Measurements from ENCODE around the gene FOXJ1.
"Not testable (repeated sequence)": the region's sequence is repeated elsewhere in the genome, so short reads cannot be mapped to it uniquely, and the experiment has no call there.

The FOXJ1 gene, protein sequence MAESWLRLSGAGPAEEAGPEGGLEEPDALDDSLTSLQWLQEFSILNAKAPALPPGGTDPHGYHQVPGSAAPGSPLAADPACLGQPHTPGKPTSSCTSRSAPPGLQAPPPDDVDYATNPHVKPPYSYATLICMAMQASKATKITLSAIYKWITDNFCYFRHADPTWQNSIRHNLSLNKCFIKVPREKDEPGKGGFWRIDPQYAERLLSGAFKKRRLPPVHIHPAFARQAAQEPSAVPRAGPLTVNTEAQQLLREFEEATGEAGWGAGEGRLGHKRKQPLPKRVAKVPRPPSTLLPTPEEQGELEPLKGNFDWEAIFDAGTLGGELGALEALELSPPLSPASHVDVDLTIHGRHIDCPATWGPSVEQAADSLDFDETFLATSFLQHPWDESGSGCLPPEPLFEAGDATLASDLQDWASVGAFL
- long read RNA-seq, result 0 reads

DNA sequence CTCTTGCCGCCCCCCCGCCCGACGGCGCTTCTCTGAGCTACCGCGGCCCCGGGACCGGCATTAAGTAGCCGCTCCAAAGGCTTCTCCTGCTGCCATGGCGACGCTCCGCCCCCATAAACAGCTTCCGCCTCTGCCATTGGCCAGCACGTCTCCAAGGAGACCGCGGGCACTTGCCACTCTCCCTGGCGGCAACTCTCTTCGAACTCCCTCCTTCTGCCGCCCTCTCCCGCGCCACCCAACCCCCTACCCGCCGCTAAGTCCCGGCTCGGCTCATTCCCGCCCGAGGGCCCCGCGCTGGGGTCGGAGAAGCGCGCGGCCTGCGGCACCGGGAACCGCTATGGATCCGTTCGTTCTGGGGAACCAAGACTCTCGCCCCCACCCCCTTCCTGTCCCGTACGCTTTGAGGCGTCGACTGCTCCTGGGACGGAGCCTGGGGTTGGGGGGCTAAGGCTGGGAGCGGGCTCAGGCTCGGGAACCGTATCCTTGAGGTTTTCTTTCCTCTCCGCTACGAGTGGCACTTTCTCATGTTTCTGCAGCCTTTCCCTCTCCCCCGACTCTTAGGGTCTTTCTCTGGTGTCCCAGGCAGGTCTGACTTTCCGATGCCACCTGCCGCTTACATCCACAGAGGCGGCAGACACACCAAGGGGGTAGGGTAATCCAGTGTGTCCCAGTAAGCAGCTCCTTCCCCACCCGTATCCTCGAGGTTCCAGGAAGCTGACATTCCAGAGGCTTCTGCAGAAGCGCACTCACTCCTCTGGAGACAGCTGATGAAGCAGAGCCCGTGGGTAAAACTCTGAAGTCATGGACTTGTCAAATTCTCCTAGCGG lies at the start of gene FOXJ1:
FOXJ1 (minus strand) TSS at position 34 of the 827 bp plus-strand sequence. CDS start 850 bp downstream, outside the sequence.
- DNase-seq (ENCODE audit: low read depth in 1 of 2, low spot score in 1 of 2), result peak; percentile 84 to 88
- Histone ChIP-seq H3K27me3 (ENCODE audit: insufficient read depth, poor library complexity, severe bottlenecking) (peaks cover 24% of the 10 kb centered on the region), H3K27ac (replicated peaks) (no peak within 1 kb of the TSS)

DNA sequence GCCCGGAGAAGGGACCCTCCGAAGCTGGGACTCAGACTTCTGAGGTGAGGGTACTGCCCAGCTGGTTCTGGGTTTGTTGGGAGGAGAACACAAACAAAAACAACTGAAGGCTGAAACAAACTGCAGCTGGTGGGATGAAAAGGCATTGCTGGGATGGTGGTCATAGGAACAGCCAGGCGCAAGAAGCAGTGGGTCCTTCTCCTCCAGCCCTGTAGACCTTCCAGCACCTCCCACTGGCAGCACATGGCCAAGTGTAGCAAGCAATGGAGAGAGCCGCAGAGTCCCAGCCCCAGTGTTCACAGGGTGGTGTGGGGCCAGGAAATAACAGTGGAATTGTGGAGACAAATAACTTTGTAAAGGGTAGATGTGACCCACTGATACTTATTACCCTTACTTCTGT lies 48.7 kb upstream of the FOXJ1 start:
- no peak overlapping the region for H3K4me3 ChIP-seq (replicated peaks; ENCODE audit: insufficient read depth, low read length)
- H3K27ac ChIP-seq (replicated peaks), result no peak overlapping the region
- no peaks in the 10 kb centered on the region for H3K27me3 ChIP-seq (ENCODE audit: insufficient read depth, poor library complexity, severe bottlenecking)
- no peak for TF ChIP-seq GABPA (IDR thresholded peaks at IDR 0.05; ENCODE audit: low read depth)
- TF ChIP-seq POLR2AphosphoS5 (IDR thresholded peaks at IDR 0.05; ENCODE audit: low read depth), result no peak
- TF ChIP-seq SPI1 (IDR thresholded peaks at IDR 0.05; ENCODE audit: borderline replicate concordance, low read depth), result no peak
- TF ChIP-seq, protein P1, sequence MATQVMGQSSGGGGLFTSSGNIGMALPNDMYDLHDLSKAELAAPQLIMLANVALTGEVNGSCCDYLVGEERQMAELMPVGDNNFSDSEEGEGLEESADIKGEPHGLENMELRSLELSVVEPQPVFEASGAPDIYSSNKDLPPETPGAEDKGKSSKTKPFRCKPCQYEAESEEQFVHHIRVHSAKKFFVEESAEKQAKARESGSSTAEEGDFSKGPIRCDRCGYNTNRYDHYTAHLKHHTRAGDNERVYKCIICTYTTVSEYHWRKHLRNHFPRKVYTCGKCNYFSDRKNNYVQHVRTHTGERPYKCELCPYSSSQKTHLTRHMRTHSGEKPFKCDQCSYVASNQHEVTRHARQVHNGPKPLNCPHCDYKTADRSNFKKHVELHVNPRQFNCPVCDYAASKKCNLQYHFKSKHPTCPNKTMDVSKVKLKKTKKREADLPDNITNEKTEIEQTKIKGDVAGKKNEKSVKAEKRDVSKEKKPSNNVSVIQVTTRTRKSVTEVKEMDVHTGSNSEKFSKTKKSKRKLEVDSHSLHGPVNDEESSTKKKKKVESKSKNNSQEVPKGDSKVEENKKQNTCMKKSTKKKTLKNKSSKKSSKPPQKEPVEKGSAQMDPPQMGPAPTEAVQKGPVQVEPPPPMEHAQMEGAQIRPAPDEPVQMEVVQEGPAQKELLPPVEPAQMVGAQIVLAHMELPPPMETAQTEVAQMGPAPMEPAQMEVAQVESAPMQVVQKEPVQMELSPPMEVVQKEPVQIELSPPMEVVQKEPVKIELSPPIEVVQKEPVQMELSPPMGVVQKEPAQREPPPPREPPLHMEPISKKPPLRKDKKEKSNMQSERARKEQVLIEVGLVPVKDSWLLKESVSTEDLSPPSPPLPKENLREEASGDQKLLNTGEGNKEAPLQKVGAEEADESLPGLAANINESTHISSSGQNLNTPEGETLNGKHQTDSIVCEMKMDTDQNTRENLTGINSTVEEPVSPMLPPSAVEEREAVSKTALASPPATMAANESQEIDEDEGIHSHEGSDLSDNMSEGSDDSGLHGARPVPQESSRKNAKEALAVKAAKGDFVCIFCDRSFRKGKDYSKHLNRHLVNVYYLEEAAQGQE (IDR thresholded peaks at IDR 0.05; ENCODE audit: insufficient replicate concordance, low read depth), result no peak
- TF ChIP-seq, protein P2, sequence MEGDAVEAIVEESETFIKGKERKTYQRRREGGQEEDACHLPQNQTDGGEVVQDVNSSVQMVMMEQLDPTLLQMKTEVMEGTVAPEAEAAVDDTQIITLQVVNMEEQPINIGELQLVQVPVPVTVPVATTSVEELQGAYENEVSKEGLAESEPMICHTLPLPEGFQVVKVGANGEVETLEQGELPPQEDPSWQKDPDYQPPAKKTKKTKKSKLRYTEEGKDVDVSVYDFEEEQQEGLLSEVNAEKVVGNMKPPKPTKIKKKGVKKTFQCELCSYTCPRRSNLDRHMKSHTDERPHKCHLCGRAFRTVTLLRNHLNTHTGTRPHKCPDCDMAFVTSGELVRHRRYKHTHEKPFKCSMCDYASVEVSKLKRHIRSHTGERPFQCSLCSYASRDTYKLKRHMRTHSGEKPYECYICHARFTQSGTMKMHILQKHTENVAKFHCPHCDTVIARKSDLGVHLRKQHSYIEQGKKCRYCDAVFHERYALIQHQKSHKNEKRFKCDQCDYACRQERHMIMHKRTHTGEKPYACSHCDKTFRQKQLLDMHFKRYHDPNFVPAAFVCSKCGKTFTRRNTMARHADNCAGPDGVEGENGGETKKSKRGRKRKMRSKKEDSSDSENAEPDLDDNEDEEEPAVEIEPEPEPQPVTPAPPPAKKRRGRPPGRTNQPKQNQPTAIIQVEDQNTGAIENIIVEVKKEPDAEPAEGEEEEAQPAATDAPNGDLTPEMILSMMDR (IDR thresholded peaks at IDR 0.05; ENCODE audit: insufficient read depth, low read length), result no peak
- DNase-seq (ENCODE audit: low read depth in 1 of 2, low spot score in 1 of 2), result no peak

More for the DNA sequence above, at the start of gene FOXJ1:
- H3K4me3 ChIP-seq (replicated peaks; ENCODE audit: insufficient read depth, low read length), result peak within 1 kb of the TSS; percentile 39
- TF ChIP-seq GABPA (IDR thresholded peaks at IDR 0.05; ENCODE audit: low read depth), result no peak

DNA sequence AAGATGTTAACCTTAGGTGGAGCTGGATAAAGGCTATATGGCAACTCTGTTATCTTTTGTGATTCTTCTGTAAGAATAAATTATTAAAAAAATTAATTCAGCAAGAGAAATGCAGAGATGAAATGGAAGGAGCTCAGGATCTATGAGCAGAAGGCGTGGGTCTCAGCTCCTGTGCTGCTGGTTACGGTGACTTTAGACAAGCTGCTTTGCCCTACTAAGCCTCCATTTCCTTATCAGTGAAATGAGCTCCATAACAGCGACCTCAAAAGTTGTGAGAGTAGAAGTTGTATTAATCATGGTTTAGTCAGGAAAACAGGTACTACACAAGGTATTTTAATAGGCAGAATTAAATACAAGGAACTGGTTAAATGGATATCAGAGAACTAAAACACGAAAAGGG lies 48.2 kb upstream of the FOXJ1 start:
- DNase-seq (ENCODE audit: low read depth in 1 of 2, low spot score in 1 of 2), result no peak
- TF ChIP-seq, protein P2 (IDR thresholded peaks at IDR 0.05; ENCODE audit: insufficient read depth, low read length), result no peak
- Histone ChIP-seq H3K27ac (replicated peaks) (no peak overlapping the region), H3K27me3 (ENCODE audit: insufficient read depth, poor library complexity, severe bottlenecking) (no peaks in the 10 kb centered on the region), H3K4me3 (replicated peaks; ENCODE audit: insufficient read depth, low read length) (no peak overlapping the region)

DNA sequence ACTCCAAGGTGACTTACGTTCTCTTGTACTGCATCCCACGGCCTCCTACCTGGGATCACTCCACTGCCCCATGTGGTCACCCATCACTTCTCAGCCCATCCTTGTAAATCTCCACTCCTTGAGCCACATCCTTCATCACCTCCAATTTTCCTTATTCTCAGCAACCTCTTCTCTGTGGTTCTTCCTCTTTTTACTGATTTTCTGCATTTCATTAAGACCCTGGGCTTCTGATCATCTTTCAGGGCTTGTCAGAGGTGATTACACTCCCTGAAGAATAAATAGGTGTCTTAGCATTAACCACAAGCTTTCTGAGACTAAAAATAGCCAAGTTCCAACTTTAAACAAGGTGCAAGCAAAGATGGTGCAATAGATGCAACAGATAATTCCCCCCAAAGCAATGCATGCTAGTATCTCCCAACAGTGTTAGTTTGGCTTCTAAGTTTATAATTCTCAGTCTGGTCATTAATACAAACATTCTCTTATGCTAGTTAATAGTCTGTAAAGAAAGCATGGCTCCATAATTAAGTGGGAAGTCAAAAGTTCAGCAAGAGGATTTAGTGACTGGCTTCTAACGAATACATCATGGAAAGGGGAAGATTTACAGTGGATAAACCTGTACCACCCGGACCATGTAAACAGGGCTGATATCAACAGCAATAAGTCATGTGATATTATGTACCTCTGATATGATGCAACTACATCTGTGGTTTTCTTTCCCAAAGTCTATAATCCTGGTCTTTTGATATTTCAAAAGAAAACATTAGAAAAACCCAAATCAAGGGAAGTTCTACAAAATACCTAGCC lies 47.4 kb upstream of the FOXJ1 start:
- Histone ChIP-seq H3K27ac (replicated peaks) (no peak overlapping the region), H3K4me3 (replicated peaks; ENCODE audit: insufficient read depth, low read length) (no peak overlapping the region), H3K27me3 (ENCODE audit: insufficient read depth, poor library complexity, severe bottlenecking) (no peaks in the 10 kb centered on the region)
- DNase-seq (ENCODE audit: low read depth in 1 of 2, low spot score in 1 of 2), result no peak
- no peak; the same call in 1 of the 2 replicates for TF ChIP-seq SPI1 (IDR thresholded peaks at IDR 0.05; ENCODE audit: borderline replicate concordance, low read depth)
- TF ChIP-seq, protein P1 (IDR thresholded peaks at IDR 0.05; ENCODE audit: insufficient replicate concordance, low read depth), result no peak
- no peak for TF ChIP-seq POLR2AphosphoS5 (IDR thresholded peaks at IDR 0.05; ENCODE audit: low read depth)
- TF ChIP-seq, protein P2 (IDR thresholded peaks at IDR 0.05; ENCODE audit: insufficient read depth, low read length), result no peak
- no peak for TF ChIP-seq GABPA (IDR thresholded peaks at IDR 0.05; ENCODE audit: low read depth)

DNA sequence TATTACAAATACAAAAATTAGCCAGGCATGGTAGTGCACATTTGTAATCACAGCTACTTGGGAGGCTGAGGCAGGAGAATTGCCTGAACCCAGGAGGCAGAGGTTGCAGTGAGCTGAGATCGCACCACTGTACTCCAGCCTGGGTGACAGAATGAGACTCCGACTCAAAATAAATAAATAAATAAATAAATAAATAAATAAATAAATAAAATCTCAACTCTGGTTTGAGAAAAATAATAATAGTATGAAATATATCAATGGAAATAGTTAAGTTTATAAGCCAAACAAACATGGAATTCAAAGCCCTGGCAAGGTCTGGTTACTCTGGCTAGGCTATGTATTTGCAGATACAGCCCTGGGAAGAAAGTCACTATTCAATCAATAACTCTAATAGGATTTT lies 45.7 kb upstream of the FOXJ1 start:
- not testable (repeated sequence) for H3K4me3 ChIP-seq (replicated peaks; ENCODE audit: insufficient read depth, low read length); H3K27ac ChIP-seq (replicated peaks); H3K27me3 ChIP-seq (ENCODE audit: insufficient read depth, poor library complexity, severe bottlenecking); DNase-seq (ENCODE audit: low read depth in 1 of 2, low spot score in 1 of 2)

Measured in HL-60 (cell line).